A172 (cell line): ENCODE results near the gene BRSK2. TPM values are rescaled to one million over a fixed set of nuclear protein-coding genes. Genes with fewer than 3 reads are reported as not detected.

Experiments used
- DNase-seq: peaks from one replicate; pipeline ENCODE4 v3.0.0-alpha.2; 2015; ENCODE audit warnings: low spot score
- total RNA-seq: library from RNA; depleted of rRNA; stranded (reverse); fragments of >200 nt; shearing (Covaris generic); gene quantifications from 2 replicates; pipeline ENCODE4 v1.2.3, GENCODE V29; 2014

The BRSK2 gene
- total RNA-seq, 1 experiment from 2014 or later = 13.0 TPM

DNA sequence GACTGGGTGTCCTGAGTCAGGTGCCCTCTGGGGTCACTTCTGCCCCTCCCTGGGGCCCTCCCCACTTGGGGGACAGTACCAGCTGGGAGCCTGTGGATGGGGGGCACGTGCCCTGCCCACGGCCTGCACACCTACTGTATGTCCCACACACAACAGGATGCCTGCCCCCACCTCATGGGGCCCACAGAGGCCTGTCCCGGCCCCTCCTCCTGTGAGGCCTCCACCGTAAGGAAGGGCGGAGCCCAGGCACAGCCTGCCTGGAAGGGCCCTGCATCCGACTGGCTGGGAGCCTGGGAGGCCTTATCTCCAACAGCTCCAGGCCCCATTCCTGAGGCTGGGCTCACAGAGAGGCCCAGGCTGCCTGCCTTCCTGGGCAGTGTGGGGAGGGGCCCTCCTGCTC lies 47.8 kb downstream of the BRSK2 start:
- DNase-seq = peak; percentile 69

GRCh38 chr11:1438261-1438966 lies 48.7 kb downstream of the BRSK2 start:
- no peak for DNase-seq

DNA sequence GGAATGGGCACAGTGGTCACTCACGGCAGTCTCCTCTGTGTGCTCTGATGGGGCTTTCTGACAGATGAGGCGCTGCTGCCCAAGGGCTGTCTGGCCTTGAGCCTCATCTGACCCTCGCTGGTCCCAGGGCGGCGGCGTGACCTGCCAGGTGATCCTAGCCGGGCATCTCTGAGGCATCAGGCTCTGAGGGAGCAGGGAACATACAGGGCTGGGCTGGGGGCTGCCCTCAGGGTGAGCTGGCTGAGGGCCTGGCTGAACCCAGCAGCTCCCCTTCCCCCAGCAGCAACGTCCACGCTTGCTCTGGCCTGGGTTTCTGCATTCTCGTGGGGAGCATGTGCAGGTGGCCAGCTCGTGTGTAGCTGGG lies 49.2 kb downstream of the BRSK2 start:
- no peak for DNase-seq

- DNase-seq = no peak
Observed at GRCh38 chr11:1439341-1439740, 49.6 kb downstream of the BRSK2 start.

DNA sequence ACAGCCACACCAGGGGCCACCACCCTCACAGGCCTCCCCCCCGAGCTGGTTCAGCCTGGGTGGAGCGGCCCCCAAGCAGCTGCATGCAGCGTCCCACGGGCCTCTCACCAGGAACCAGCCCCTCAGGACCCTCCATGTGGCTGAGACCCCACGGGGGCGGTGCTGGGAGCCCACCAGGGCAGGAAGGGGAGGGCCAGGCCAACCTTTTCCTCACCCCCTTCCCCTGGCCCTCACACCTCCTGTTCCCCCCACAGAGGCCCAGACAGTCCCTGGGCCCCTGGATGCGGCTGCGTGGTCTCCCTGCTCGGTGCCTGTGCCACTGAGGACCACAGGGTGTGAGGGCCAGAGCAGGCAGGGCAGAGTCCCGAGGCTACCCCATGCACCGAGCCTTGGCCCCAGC lies 50.3 kb downstream of the BRSK2 start:
- no peak for DNase-seq

DNA sequence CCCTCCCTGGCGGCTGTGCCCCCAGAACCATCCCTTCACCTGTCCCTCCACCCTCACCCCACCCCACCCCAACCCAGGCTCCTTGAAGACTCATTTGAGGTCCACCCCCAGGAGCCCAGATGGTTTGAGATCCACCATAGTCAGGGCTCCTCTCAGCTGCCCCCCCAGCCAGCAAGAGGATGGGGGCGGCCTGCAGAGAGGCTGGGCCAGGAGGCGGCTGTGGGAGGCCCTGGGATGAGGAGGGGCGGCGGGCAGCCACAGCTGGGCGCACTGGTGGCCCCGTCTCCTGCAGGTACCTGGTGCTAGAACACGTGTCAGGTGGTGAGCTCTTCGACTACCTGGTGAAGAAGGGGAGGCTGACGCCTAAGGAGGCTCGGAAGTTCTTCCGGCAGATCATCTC lies 50.8 kb downstream of the BRSK2 start:
- DNase-seq = no peak

DNA sequence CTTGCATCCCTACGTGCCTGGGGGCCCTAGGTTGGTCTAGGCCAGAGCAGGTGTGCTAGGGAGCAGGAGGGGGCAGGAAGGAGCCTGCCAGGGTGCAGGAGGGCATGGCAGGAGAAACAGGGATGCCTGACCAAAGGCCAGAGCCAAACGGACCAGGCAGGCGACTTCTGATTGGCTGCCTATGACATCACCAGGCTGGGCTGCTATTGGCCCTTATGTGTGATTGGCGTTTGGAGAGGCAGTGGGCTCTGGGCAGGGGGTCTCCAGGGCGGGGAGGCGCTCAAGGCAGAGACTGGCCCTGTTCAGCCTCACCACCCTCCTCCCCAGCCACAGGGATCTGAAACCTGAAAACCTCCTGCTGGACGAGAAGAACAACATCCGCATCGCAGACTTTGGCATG lies 52.4 kb downstream of the BRSK2 start:
- DNase-seq = no peak

- no peak for DNase-seq
Observed at GRCh38 chr11:1442807-1443366, 53.2 kb downstream of the BRSK2 start.

DNA sequence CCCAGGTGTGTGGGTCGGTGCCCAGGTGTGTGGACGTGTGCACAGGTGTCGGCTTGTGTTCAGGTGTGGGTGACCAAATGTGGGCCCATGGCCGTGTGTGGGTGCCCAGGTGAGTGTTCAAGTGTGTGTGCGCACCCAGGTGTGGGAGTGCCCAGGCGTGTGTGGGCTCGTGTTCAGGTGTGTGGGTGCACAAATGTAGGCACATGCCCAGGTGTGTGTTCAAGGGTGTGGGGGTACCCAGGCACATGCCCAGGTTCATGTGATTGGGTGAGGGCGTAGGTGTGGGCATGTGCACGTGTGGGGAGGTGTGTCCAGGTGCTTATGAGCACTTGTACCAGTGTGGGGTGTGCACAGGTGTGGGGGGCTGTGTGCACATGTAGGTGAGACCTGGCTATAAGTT lies 54.0 kb downstream of the BRSK2 start:
- no peak for DNase-seq

DNA sequence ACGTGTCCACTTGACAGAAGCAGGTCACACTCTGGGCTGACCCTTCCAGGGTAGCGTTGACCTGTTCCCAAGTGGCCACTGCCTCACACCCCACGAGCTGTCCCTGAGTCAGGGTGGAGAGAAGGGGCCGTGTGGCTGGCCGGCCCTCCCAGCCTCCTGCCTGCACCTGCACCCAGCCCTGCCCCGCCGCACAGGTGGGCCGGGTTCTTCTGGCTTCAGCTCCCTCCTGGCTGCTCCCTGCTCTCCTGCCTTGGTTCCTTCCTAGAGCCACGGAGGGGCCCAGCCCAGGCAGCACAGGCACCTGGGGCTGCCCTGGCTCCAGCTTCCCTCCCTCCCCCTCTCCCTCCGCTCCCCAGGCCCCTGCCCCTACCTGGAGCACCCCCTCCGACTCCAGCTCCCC lies 54.6 kb downstream of the BRSK2 start:
- no peak for DNase-seq

DNA sequence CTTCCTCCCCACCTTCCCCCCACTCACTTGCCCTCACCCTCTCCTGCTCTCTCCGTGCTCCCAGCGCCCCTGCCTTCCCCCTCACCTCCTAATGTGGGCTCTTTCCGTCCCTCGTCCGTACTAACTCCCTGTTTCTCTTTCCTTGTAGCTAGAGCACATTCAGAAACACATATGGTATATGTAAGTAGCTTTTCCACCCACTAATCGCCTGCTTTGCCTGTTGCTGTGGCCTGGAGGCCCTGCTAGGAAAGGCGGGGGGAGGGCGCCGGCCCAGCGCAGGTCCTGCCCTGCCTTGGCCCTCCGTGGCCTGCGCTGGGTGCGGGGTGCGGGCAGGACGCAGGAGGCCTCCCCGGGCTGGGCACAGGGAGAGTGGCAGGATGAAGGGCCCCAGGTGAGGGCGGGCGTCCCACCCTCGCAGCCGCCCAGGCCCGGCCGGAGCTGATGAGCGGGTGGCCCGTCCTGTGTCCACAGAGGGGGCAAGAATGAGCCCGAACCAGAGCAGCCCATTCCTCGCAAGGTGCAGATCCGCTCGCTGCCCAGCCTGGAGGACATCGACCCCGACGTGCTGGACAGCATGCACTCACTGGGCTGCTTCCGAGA lies 55.2 kb downstream of the BRSK2 start:
- no peak for DNase-seq

GRCh38 chr11:1445741-1446445 lies 56.2 kb downstream of the BRSK2 start:
- DNase-seq = peak; percentile 21

- DNase-seq = no peak
Observed at GRCh38 chr11:1446623-1447022, 56.9 kb downstream of the BRSK2 start.

- no peak for DNase-seq
Observed at GRCh38 chr11:1447845-1448825, 58.4 kb downstream of the BRSK2 start.

- no peak for DNase-seq
Observed at GRCh38 chr11:1448882-1449281, 59.1 kb downstream of the BRSK2 start.

DNA sequence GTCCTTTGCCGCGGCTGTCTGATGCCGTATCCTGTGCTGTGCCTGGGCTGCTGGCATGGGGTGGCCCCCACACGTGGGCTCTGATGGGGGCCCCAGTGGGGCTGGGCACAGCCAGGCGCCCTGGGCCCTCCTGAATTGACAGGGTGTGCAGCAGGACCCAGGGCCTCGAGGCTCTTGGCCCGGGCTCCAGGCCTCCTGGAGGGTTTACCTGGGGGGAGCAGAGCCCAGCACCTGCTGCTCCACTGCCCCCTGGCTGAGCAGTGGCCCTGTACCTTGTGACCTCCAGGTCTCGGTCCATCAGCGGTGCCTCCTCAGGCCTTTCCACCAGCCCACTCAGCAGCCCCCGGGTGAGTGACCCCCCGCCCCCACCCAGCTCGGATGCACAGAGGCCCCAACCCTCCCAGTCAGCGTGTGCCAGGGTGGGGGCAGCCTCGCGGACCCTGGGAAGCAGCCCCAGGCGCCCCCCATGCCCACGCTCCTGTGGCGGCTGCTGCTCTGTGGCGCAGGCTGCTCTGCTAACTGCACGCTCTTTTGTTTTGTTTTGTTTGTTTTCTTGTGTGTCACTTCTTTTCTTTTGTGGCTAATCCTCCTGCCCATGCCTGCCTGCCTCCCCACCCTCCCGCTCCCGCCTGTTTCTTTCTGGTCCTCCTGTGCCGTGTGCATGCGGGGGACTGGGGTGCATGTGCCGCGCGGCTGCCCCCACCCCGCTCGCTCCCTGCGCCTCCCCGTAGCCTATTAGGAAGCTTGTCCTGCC lies 59.9 kb downstream of the BRSK2 start:
- no peak for DNase-seq

GRCh38 chr11:1450344-1450875 lies 60.7 kb downstream of the BRSK2 start:
- DNase-seq = no peak

DNA sequence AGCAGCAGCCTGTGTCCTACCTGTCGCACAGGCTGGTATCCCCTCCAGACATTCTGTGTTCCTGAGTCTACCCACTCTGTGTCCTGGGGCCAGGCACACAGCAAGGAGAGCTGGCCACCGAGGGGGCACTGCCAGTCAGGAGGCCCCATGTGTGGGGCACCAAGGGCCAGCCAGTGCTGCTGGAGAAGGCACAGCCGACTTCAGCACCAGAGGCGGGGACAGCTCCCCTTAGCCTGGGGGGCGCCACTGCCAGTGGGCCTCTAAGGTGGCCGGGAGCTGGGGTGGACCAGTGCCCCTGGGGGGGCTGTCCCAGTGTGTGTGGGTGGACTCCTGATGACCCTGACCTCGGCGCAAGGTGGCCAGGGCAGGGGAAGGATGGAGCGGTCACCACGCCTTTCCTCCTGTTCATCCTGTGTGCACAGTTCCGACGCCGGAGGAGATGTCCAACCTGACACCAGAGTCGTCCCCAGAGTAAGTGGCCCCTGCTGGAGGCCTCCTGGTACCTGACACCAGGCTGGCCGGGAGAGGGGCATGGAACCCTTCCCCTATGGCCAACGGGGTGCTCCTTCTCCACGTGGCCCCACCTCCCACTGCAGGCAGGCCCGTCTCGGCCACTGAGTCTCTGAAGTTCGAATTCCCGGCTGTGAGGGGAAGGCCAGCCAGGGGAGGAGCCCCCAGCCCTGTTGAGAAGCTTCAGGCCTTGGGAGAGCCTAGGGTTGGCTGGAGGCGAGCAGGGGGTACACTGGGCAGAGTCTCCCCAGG lies 61.4 kb downstream of the BRSK2 start:
- no peak for DNase-seq

DNA sequence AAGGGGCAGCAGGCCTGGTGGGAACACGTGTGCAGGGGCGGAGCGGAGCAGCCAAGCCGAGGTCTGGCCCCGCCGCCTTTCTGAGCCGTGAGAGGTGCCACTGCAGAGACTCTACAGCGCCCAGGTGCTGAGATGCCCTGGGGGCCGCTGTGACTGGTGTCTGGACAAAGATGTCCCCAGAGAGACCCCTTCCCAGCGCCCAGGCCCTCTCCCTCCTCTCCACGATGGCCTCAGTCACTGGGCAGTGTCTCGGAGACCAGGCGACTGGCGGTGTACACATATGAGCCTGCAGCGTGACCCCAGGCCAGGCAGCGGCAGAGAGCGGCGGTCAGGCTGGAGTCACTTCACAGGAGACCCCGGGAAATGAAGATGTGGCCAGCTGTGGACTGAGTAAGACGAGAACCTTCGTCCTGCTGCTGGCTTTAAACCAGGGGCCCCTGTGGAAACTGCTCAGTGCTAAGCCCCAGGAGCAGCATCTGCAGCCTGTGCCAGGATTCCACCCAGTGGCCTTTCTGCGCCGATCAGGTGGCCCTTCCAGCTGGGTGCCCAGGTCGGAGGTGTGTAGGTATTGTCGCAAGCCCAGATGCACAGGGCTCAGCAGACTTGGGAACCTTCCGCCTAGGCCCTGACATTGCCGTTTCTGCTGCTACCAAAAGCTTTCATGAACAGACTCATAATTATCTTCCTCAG lies 62.2 kb downstream of the BRSK2 start:
- DNase-seq = no peak
